Activated CD4-positive, CD25-positive, alpha-beta regulatory T cell treated with anti-CD3 and anti-CD28 coated beads, Interleukin-2, amount 50 U/mL, for 16 hours (primary cell): Measurements from ENCODE around the gene CPED1.
"Not testable (repeated sequence)": the region's sequence is repeated elsewhere in the genome, so short reads cannot be mapped to it uniquely, and the experiment has no call there.

ENCODE experiments used
- DNase-seq: peaks from one replicate; pipeline ENCODE4 v3.0.0-alpha.2; 2020; ENCODE audit warnings: low read depth, low spot score

The CPED1 gene

GRCh38 chr7:121085922-121086321, 97.4 kb downstream of the CPED1 start:
- DNase-seq: no peak

GRCh38 chr7:121088870-121089269, 100.4 kb downstream of the CPED1 start:
- DNase-seq: no peak

GRCh38 chr7:121094829-121095228, 106.3 kb downstream of the CPED1 start:
- no peak for DNase-seq

- no peak for DNase-seq
These were observed 109.1 kb downstream of the CPED1 start for GRCh38 chr7:121097577-121097976.

- no peak for DNase-seq
These were observed 111.1 kb downstream of the CPED1 start for GRCh38 chr7:121099572-121099971.

- DNase-seq: no peak
These were observed 112.6 kb downstream of the CPED1 start for GRCh38 chr7:121101083-121101482.

- DNase-seq: no peak
These were observed 113.1 kb downstream of the CPED1 start for GRCh38 chr7:121101621-121102020.

- no peak for DNase-seq
These were observed 114.1 kb downstream of the CPED1 start for GRCh38 chr7:121102619-121103018.

GRCh38 chr7:121103086-121103485, 114.6 kb downstream of the CPED1 start:
- DNase-seq: no peak

- DNase-seq: no peak
These were observed 115.1 kb downstream of the CPED1 start for GRCh38 chr7:121103579-121103978.

GRCh38 chr7:121105262-121105661, 116.8 kb downstream of the CPED1 start:
- no peak for DNase-seq

GRCh38 chr7:121107923-121108498, 119.5 kb downstream of the CPED1 start:
- no peak for DNase-seq

- DNase-seq: no peak
These were observed 120.6 kb downstream of the CPED1 start for GRCh38 chr7:121109145-121109544.

- DNase-seq: no peak
These were observed 124.8 kb downstream of the CPED1 start for GRCh38 chr7:121113288-121113687.

- no peak for DNase-seq
These were observed 127.9 kb downstream of the CPED1 start for GRCh38 chr7:121116396-121116795.

GRCh38 chr7:121119047-121119446, 130.5 kb downstream of the CPED1 start:
- no peak for DNase-seq

- DNase-seq: no peak
These were observed 134.5 kb downstream of the CPED1 start for GRCh38 chr7:121123032-121123431.

- not testable (repeated sequence) for DNase-seq
These were observed 136.9 kb downstream of the CPED1 start for GRCh38 chr7:121125454-121125853.

GRCh38 chr7:121126201-121126600, 137.7 kb downstream of the CPED1 start:
- DNase-seq: no peak

GRCh38 chr7:121126801-121127534, 138.5 kb downstream of the CPED1 start:
- no peak for DNase-seq

GRCh38 chr7:121132940-121133339, 144.4 kb downstream of the CPED1 start:
- DNase-seq: no peak

- DNase-seq: no peak
These were observed 144.9 kb downstream of the CPED1 start for GRCh38 chr7:121133444-121133843.

- no peak for DNase-seq
These were observed 149.1 kb downstream of the CPED1 start for GRCh38 chr7:121137580-121137979.
